ENCODE results near the gene MRPL34. TPM values are rescaled to one million over a fixed set of nuclear protein-coding genes. Genes with fewer than 3 reads are reported as not detected.

Gene MRPL34
- total and polyA plus RNA-seq, 9 of the 15 experiments (the other 6 are each of a cell fraction or from before 2014, with no cell fraction given): 11.5 to 256 (median 72.5) TPM

- TF ChIP-seq ZNF395 (CRISPR knock-in tag; IDR thresholded peaks at IDR 0.05) (peak; percentile 42; the same call in 1 of the 2 replicates), MTA2 (IDR thresholded peaks at IDR 0.05; ENCODE audit: low read depth) (no peak), NONO (IDR thresholded peaks at IDR 0.05; ENCODE audit: low read depth in 2 of 2, low read length in 1 of 2) (peak in 1 of 2 experiments; percentile 69; a peak in 1 of 4 replicates), SNIP1 (IDR thresholded peaks at IDR 0.05; ENCODE audit: low read depth) (no peak), FOXA3 (CRISPR knock-in tag; conservative IDR thresholded peaks at IDR 0.05 in 1 of 2, IDR thresholded peaks at IDR 0.05 in 1 of 2) (peak in 1 of 2 experiments; percentile 72; a peak in 1 of 4 replicates), CBX2 (IDR thresholded peaks at IDR 0.05; ENCODE audit: insufficient read depth, low read length, poor library complexity, severe bottlenecking) (no peak), ZKSCAN1 (IDR thresholded peaks at IDR 0.05; ENCODE audit: low read depth, low read length) (no peak), RBM22 (IDR thresholded peaks at IDR 0.05; ENCODE audit: low read depth, low read length, poor library complexity, severe bottlenecking) (peak; percentile 60), MTF1 (CRISPR knock-in tag; IDR thresholded peaks at IDR 0.05; ENCODE audit: borderline replicate concordance) (no peak), ZNF76 (CRISPR knock-in tag; IDR thresholded peaks at IDR 0.05; ENCODE audit: borderline replicate concordance) (no peak), PCBP1 (IDR thresholded peaks at IDR 0.05; ENCODE audit: low read depth, low read length, poor library complexity, severe bottlenecking) (peak; percentile 87), SUPT5H (IDR thresholded peaks at IDR 0.05) (0 out of 2 replicates have a peak, but pooled peaks have one; percentile 48), NFXL1 (CRISPR knock-in tag; IDR thresholded peaks at IDR 0.05) (no peak), CHD2 (IDR thresholded peaks at IDR 0.05; ENCODE audit: low read depth, low read length) (peak; percentile 77), GTF2F1 (IDR thresholded peaks at IDR 0.05; ENCODE audit: low read depth, low read length) (no peak), NR0B1 (IDR thresholded peaks at IDR 0.05; ENCODE audit: partially characterized antibody) (no peak), CBX8 (IDR thresholded peaks at IDR 0.05; ENCODE audit: borderline replicate concordance, extremely low read depth, low read depth, low read length, poor library complexity, severe bottlenecking) (no peak), BCL6 (CRISPR knock-in tag; IDR thresholded peaks at IDR 0.05) (no peak), KDM1A (IDR thresholded peaks at IDR 0.05) (no peak), ZBTB7A (IDR thresholded peaks at IDR 0.05; ENCODE audit: borderline replicate concordance, control insufficient read depth, low read depth, low read length) (peak; percentile 91), HNRNPL (IDR thresholded peaks at IDR 0.05; ENCODE audit: low read depth, low read length) (peak; percentile 90), CCNT2 (IDR thresholded peaks at IDR 0.05; ENCODE audit: borderline replicate concordance, extremely low read depth, insufficient read length, low read depth, low read length) (peak; percentile 53)
- TF ChIP-seq, protein P1, sequence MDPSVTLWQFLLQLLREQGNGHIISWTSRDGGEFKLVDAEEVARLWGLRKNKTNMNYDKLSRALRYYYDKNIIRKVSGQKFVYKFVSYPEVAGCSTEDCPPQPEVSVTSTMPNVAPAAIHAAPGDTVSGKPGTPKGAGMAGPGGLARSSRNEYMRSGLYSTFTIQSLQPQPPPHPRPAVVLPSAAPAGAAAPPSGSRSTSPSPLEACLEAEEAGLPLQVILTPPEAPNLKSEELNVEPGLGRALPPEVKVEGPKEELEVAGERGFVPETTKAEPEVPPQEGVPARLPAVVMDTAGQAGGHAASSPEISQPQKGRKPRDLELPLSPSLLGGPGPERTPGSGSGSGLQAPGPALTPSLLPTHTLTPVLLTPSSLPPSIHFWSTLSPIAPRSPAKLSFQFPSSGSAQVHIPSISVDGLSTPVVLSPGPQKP (CRISPR knock-in tag; IDR thresholded peaks at IDR 0.05): no peak
These were observed 2.3 kb upstream of the MRPL34 start, which contains the start of gene ABHD8 (continued) for GRCh38 chr19:17303167-17303939.

Data from K562 (cell line).